Suprapubic skin (tissue), 4 donors: ENCODE results near the gene SEM1. TPM values are rescaled to one million over a fixed set of nuclear protein-coding genes. Genes with fewer than 3 reads are reported as not detected.

Experiments used
- DNase-seq, 2 donors: peaks; one replicate each; pipeline ENCODE4 v3.0.0-alpha.2; 2019; ENCODE audit warnings: low spot score in 2 of 2
- H3K27ac ChIP-seq: fragments of 200-600 bp; sonication (generic); one replicate; pipeline ENCODE4 v1.5.1; 2019
- H3K27me3 ChIP-seq: fragments of 200-600 bp; sonication (generic); one replicate; pipeline ENCODE4 v1.5.1; 2019
- H3K36me3 ChIP-seq: fragments of 200-600 bp; sonication (generic); one replicate; pipeline ENCODE4 v1.5.1; 2019
- H3K4me1 ChIP-seq: fragments of 200-600 bp; sonication (generic); one replicate; pipeline ENCODE4 v1.5.1; 2019
- H3K4me3 ChIP-seq: fragments of 200-600 bp; sonication (generic); one replicate; pipeline ENCODE4 v1.5.1; 2019; ENCODE audit warnings: mild to moderate bottlenecking
- H3K9me3 ChIP-seq: fragments of 200-600 bp; sonication (generic); one replicate; pipeline ENCODE4 v1.5.1; 2019
- EP300 ChIP-seq: sonication (generic); formaldehyde crosslinking; IDR thresholded peaks from one replicate; pipeline ENCODE4 v1.6.1; 2017; ENCODE audit warnings: antibody characterized with exemption
- POLR2A ChIP-seq, 2 donors: fragments of 450-650 bp; IDR thresholded peaks; one replicate each; pipeline ENCODE4 v1.6.1; 2017; ENCODE audit warnings: antibody characterized with exemption in 2 of 2, mild to moderate bottlenecking in 2 of 2, moderate library complexity in 2 of 2
- POLR2AphosphoS5 ChIP-seq, 3 donors: sonication (generic); formaldehyde crosslinking; IDR thresholded peaks; one replicate each; pipeline ENCODE4 v1.6.1; 2017; ENCODE audit warnings: antibody characterized with exemption in 3 of 3
- WGBS: methylation state at CpG from one replicate; pipeline ENCODE4 v1.1.5; 2018; 5-methylcytosine and 5-hydroxymethylcytosine counted together
- total RNA-seq, 4 donors: library from RNA; depleted of rRNA; stranded (reverse); fragments of >200 nt; gene quantifications; one replicate each; pipeline ENCODE4 v1.1.0, GENCODE V29; 2016
- TF ChIP-seq, protein P1 (sequence below), 2 donors: fragments of 200-600 bp in 1 of 2; fragments of 450-650 bp in 1 of 2; sonication (generic) in 1 of 2; IDR thresholded peaks; one replicate each; pipeline ENCODE4 v1.5.1; 2016 to 2019; ENCODE audit warnings: antibody characterized with exemption in 2 of 2, mild to moderate bottlenecking in 1 of 2, moderate library complexity in 1 of 2

SEM1 gene
- total RNA-seq, 4 donors from 2014 or later: 16.6 to 33.3 (median 17.7) TPM

- Histone ChIP-seq H3K27ac (no peak overlapping the region), H3K36me3 (peaks cover 23% of the 10 kb centered on the region), H3K4me3 (no peak overlapping the region), H3K9me3 (no peaks in the 10 kb centered on the region), H3K27me3 (no peaks in the 10 kb centered on the region), H3K4me1 (peaks cover 18% of the 10 kb centered on the region)
- DNase-seq: no peak
- WGBS: 93% methylated on average over 4 of the region's 4 CpGs
- TF ChIP-seq, protein P1, sequence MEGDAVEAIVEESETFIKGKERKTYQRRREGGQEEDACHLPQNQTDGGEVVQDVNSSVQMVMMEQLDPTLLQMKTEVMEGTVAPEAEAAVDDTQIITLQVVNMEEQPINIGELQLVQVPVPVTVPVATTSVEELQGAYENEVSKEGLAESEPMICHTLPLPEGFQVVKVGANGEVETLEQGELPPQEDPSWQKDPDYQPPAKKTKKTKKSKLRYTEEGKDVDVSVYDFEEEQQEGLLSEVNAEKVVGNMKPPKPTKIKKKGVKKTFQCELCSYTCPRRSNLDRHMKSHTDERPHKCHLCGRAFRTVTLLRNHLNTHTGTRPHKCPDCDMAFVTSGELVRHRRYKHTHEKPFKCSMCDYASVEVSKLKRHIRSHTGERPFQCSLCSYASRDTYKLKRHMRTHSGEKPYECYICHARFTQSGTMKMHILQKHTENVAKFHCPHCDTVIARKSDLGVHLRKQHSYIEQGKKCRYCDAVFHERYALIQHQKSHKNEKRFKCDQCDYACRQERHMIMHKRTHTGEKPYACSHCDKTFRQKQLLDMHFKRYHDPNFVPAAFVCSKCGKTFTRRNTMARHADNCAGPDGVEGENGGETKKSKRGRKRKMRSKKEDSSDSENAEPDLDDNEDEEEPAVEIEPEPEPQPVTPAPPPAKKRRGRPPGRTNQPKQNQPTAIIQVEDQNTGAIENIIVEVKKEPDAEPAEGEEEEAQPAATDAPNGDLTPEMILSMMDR (IDR thresholded peaks at IDR 0.05): no peak
- TF ChIP-seq POLR2A (IDR thresholded peaks at IDR 0.05) (no peak), EP300 (no peak), POLR2AphosphoS5 (IDR thresholded peaks at IDR 0.05) (no peak)
Observed at GRCh38 chr7:96694082-96694481, 15.6 kb downstream of the SEM1 start.

GRCh38 chr7:96691702-96692101 is 17.9 kb downstream of the SEM1 start:
- TF ChIP-seq POLR2AphosphoS5 (IDR thresholded peaks at IDR 0.05) (no peak), POLR2A (IDR thresholded peaks at IDR 0.05) (no peak), EP300 (no peak)
- TF ChIP-seq, protein P1 (IDR thresholded peaks at IDR 0.05): no peak
- Histone ChIP-seq H3K9me3 (no peaks in the 10 kb centered on the region), H3K4me3 (no peak overlapping the region), H3K27ac (no peak overlapping the region), H3K4me1 (peaks cover 6% of the 10 kb centered on the region), H3K36me3 (peaks cover 34% of the 10 kb centered on the region), H3K27me3 (no peaks in the 10 kb centered on the region)
- WGBS: 95% methylated on average over 1 of the region's 1 CpG
- DNase-seq: no peak

DNA sequence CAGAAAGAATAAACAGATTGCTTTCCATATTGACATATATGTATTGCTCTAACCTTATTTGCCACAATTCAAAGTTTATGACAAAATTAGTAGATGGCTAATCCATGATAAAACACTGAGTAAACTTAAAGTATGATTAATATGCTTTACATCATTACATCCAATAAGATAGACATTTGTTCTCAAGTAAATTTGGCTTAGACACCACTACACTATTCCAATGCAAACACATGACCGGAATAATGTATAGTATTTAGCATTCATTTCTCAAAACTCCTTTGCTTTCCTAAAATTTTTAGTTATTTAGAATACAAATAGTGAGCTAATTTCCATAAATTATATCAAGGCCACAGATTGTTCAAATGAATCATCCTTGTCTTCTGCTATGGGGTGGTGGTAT is 20.2 kb downstream of the SEM1 start:
- Histone ChIP-seq H3K9me3 (no peaks in the 10 kb centered on the region), H3K4me1 (no peaks in the 10 kb centered on the region), H3K4me3 (no peak overlapping the region), H3K27ac (no peak overlapping the region), H3K27me3 (no peaks in the 10 kb centered on the region), H3K36me3 (peaks cover 32% of the 10 kb centered on the region)
- TF ChIP-seq EP300: no peak
- TF ChIP-seq, protein P1 (IDR thresholded peaks at IDR 0.05): no peak
- no peak for TF ChIP-seq POLR2AphosphoS5 (IDR thresholded peaks at IDR 0.05)
- TF ChIP-seq POLR2A (IDR thresholded peaks at IDR 0.05): no peak
- 95% methylated on average over 1 of the region's 1 CpG for WGBS
- DNase-seq: no peak

- Histone ChIP-seq H3K4me3 (no peak overlapping the region), H3K27ac (no peak overlapping the region), H3K36me3 (peaks cover 18% of the 10 kb centered on the region), H3K9me3 (peaks cover 7% of the 10 kb centered on the region), H3K4me1 (no peaks in the 10 kb centered on the region), H3K27me3 (no peaks in the 10 kb centered on the region)
- no peak for DNase-seq
- TF ChIP-seq POLR2AphosphoS5 (IDR thresholded peaks at IDR 0.05) (no peak), POLR2A (IDR thresholded peaks at IDR 0.05) (no peak), EP300 (no peak)
- TF ChIP-seq, protein P1 (IDR thresholded peaks at IDR 0.05): no peak
Observed at GRCh38 chr7:96686305-96686704, 23.3 kb downstream of the SEM1 start.

- no peak for DNase-seq
- peaks cover 7% of the 10 kb centered on the region for H3K9me3 ChIP-seq
Observed at GRCh38 chr7:96685755-96686154, 23.9 kb downstream of the SEM1 start.

More at GRCh38 chr7:96685755-96686154, 23.9 kb downstream of the SEM1 start:
- WGBS: 86% methylated on average over 1 of the region's 1 CpG
- Histone ChIP-seq H3K4me1 (no peaks in the 10 kb centered on the region), H3K4me3 (no peak overlapping the region), H3K27ac (no peak overlapping the region), H3K27me3 (no peaks in the 10 kb centered on the region), H3K36me3 (peaks cover 13% of the 10 kb centered on the region)
- TF ChIP-seq POLR2A (IDR thresholded peaks at IDR 0.05): no peak
- TF ChIP-seq POLR2AphosphoS5 (IDR thresholded peaks at IDR 0.05): no peak
- no peak for TF ChIP-seq EP300
- TF ChIP-seq, protein P1 (IDR thresholded peaks at IDR 0.05): no peak
